Measurements from ENCODE around the gene DMD. TPM values are rescaled to one million over a fixed set of nuclear protein-coding genes. Genes with fewer than 3 reads are reported as not detected.

The DMD gene
- total and polyA plus RNA-seq, 2 of the 8 experiments (the other 6 are each of a cell fraction or from before 2014, with no cell fraction given): 4.8 to 7.4 TPM

DNA sequence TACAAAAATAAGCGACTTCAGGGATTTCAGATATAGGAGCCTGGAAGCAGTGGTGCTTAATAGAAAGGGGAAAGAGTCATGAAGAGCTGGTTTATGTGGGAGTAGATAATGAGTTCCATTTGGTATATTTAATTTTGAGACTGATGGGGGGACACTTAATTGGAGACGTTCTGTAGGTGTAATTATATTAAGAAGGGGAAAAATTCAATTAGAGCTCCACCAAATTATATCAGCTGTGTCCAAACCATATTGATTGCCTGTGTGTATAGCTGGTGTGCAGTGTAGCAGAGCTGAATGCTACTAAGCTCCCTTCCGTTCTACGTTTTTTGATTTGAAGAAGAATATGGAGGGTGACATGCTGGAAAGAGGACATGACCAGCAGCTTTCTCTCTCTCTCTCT is 282.3 kb downstream of the DMD start:
- Histone ChIP-seq H3K23ac (ENCODE audit: insufficient read length) (no peak overlapping the region), H3K9me3 (ENCODE audit: insufficient read depth in 2 of 2, low read depth in 1 of 2, low read length in 1 of 2) (no peaks in the 10 kb centered on the region), H3K27ac (ENCODE audit: low read depth, low read length) (no peak overlapping the region), H2BK20ac (ENCODE audit: low read length) (no peak overlapping the region), H3K79me1 (ENCODE audit: low read depth, low read length) (no peaks in the 10 kb centered on the region), H4K91ac (replicated peaks; ENCODE audit: insufficient read length, low read length) (no peak overlapping the region), H3K56ac (replicated peaks; ENCODE audit: insufficient read length, low read depth, low read length) (no peak overlapping the region), H3K4me3 (ENCODE audit: extremely low read depth in 1 of 4, insufficient read depth in 2 of 4, low read depth in 3 of 4, low read length in 4 of 4) (no peak overlapping the region), H2AK5ac (ENCODE audit: low read depth, low read length) (no peak overlapping the region), H2BK15ac (ENCODE audit: low read length) (no peak overlapping the region), H2BK5ac (ENCODE audit: low read depth, low read length) (no peak overlapping the region), H3K4me2 (ENCODE audit: insufficient read depth in 1 of 2, low read depth in 2 of 2, low read length in 2 of 2) (no peak overlapping the region), H3K36me3 (ENCODE audit: control insufficient read depth in 2 of 4, insufficient read depth in 4 of 4, low read length in 3 of 4) (no peaks in the 10 kb centered on the region), H4K5ac (ENCODE audit: insufficient read length, low read depth, low read length) (no peak overlapping the region), H2AFZ (ENCODE audit: low read length) (no peak overlapping the region), H3K27me3 (replicated peaks in 1 of 4; ENCODE audit: control insufficient read depth in 3 of 4, extremely low read depth in 1 of 4, insufficient read depth in 3 of 4, low read length in 3 of 4) (no peaks in the 10 kb centered on the region), H3K23me2 (ENCODE audit: low read depth, low read length) (no peaks in the 10 kb centered on the region), H3K18ac (ENCODE audit: extremely low read depth, low read length) (no peak overlapping the region), H3K14ac (ENCODE audit: insufficient read length) (no peak overlapping the region), H3K4ac (replicated peaks; ENCODE audit: insufficient read length, low read depth, low read length) (no peak overlapping the region), H3K79me2 (ENCODE audit: control insufficient read depth in 1 of 2, insufficient read depth in 2 of 2, low read length in 2 of 2) (no peaks in the 10 kb centered on the region), H4K8ac (ENCODE audit: extremely low read depth, insufficient read depth, low read length) (no peak overlapping the region), H3K9ac (replicated peaks in 1 of 4; ENCODE audit: extremely low read depth in 1 of 4, low read depth in 3 of 4, low read length in 3 of 4) (no peak overlapping the region), H4K20me1 (replicated peaks in 1 of 2; ENCODE audit: control insufficient read depth in 1 of 2, insufficient read depth in 2 of 2, low read length in 2 of 2) (no peaks in the 10 kb centered on the region), H2BK12ac (ENCODE audit: low read depth, low read length) (no peak overlapping the region), H3K4me1 (replicated peaks in 1 of 4; ENCODE audit: control insufficient read depth in 3 of 4, insufficient read depth in 4 of 4, low read length in 3 of 4) (no peaks in the 10 kb centered on the region), H2BK120ac (replicated peaks; ENCODE audit: low read depth, low read length) (no peak overlapping the region)
- WGBS, 2 experiments (ENCODE audit: extremely low coverage in 1 of 2, insufficient coverage in 1 of 2, insufficient read length in 1 of 2, insufficient replicate concordance in 2 of 2, low coverage in 1 of 2, low lambda C conversion rate in 2 of 2, missing lambda C conversion rate in 1 of 2): 95% methylated on average over 4 of the region's 4 CpGs; no CpG with 5 or more reads in 1 of the 2 experiments
- CTCF ChIA-PET (ENCODE audit: partially characterized antibody): no interaction called here
- no peak for DNase-seq (ENCODE audit: low read depth in 1 of 2, low spot score in 2 of 2)
- FAIRE-seq: no peak
- POLR2A ChIA-PET (ENCODE audit: partially characterized antibody): no interaction called here
- TF ChIP-seq, protein P1, sequence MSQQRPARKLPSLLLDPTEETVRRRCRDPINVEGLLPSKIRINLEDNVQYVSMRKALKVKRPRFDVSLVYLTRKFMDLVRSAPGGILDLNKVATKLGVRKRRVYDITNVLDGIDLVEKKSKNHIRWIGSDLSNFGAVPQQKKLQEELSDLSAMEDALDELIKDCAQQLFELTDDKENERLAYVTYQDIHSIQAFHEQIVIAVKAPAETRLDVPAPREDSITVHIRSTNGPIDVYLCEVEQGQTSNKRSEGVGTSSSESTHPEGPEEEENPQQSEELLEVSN (IDR thresholded peaks at IDR 0.05): no peak
- no peak for TF ChIP-seq SIN3A (conservative IDR thresholded peaks at IDR 0.05 in 1 of 2, IDR thresholded peaks at IDR 0.05 in 1 of 2; ENCODE audit: low read depth in 1 of 2, low read length in 2 of 2)
- no peak for TF ChIP-seq KDM4A (IDR thresholded peaks at IDR 0.05; ENCODE audit: low read depth, low read length, severe bottlenecking)
- no peak for TF ChIP-seq BCL11A (IDR thresholded peaks at IDR 0.05; ENCODE audit: low read depth in 2 of 2, low read length in 2 of 2)
- no peak for TF ChIP-seq YY1 (IDR thresholded peaks at IDR 0.05; ENCODE audit: low read depth, low read length)
- TF ChIP-seq RXRA (IDR thresholded peaks at IDR 0.05; ENCODE audit: insufficient read depth, low read depth, low read length): no peak
- TF ChIP-seq CHD2 (IDR thresholded peaks at IDR 0.05; ENCODE audit: low read length): no peak
- no peak for TF ChIP-seq RBBP5 (IDR thresholded peaks at IDR 0.05; ENCODE audit: borderline replicate concordance, low read depth, low read length)
- TF ChIP-seq NRF1 (IDR thresholded peaks at IDR 0.05; ENCODE audit: low read depth, low read length): no peak
- TF ChIP-seq TBP (IDR thresholded peaks at IDR 0.05; ENCODE audit: low read depth, low read length): no peak
- TF ChIP-seq HDAC6 (IDR thresholded peaks at IDR 0.05; ENCODE audit: low read depth, low read length): no peak
- no peak for TF ChIP-seq CTBP2 (IDR thresholded peaks at IDR 0.05; ENCODE audit: borderline replicate concordance, insufficient read depth, insufficient read length, low read length)

Measured in H1 (cell line).